Natural killer cell (primary cell): ENCODE data around the gene UFC1. TPM values are rescaled to one million over a fixed set of nuclear protein-coding genes. Genes with fewer than 3 reads are reported as not detected.
"Not testable (repeated sequence)": the region's sequence is repeated elsewhere in the genome, so short reads cannot be mapped to it uniquely, and the experiment has no call there.

ENCODE experiments used
- ATAC-seq, 3 donors: fragments of 150-1000 bp in 2 of 3; fragments of 200-7000 bp in 1 of 3; cut with Tn5 transposase; 1 replicate in 1 of 3; 2 replicates in 2 of 3; pipeline ENCODE4 v1.10.0; 2021; ENCODE audit warnings: mild to moderate bottlenecking in 2 of 3, moderate library complexity in 2 of 3
- DNase-seq, 2 donors: peaks; one replicate each; pipeline versions ENCODE4 v3.0.0 to v3.0.0-alpha.2; 2013 to 2021; ENCODE audit warnings: mixed read lengths in 1 of 2
- H3K27ac ChIP-seq: one replicate; pipeline ENCODE4 v1.5.1; 2013; ENCODE audit warnings: mild to moderate bottlenecking, low read length
- H3K27me3 ChIP-seq: one replicate; pipeline ENCODE4 v1.6.1; 2013; ENCODE audit warnings: low read length; ENCODE audit not compliant: control insufficient read depth, insufficient read depth
- H3K36me3 ChIP-seq: one replicate; pipeline ENCODE4 v1.6.1; 2013; ENCODE audit warnings: low read length; ENCODE audit not compliant: control insufficient read depth, insufficient read depth
- H3K4me1 ChIP-seq: one replicate; pipeline ENCODE4 v1.6.1; 2013; ENCODE audit warnings: low read length; ENCODE audit not compliant: control insufficient read depth, insufficient read depth
- H3K4me3 ChIP-seq: one replicate; pipeline ENCODE4 v1.5.1; 2013; ENCODE audit warnings: low read length
- H3K9me3 ChIP-seq: one replicate; pipeline ENCODE4 v1.6.1; 2013; ENCODE audit warnings: low read length; ENCODE audit not compliant: control insufficient read depth, insufficient read depth
- H3K27ac Mint-ChIP-seq, 2 donors: one replicate each; pipeline ENCODE4 v1.8.0; 2022; ENCODE audit warnings: mild to moderate bottlenecking in 2 of 2, mixed read lengths in 2 of 2, moderate library complexity in 1 of 2
- H3K27me3 Mint-ChIP-seq, 2 donors: one replicate each; pipeline ENCODE4 v1.8.0; 2022; ENCODE audit warnings: low read depth in 2 of 2, mixed read lengths in 2 of 2
- H3K36me3 Mint-ChIP-seq: one replicate; pipeline ENCODE4 v1.8.0; 2022; ENCODE audit warnings: mixed read lengths
- H3K4me1 Mint-ChIP-seq, 2 donors: one replicate each; pipeline ENCODE4 v1.8.0; 2022; ENCODE audit warnings: mixed read lengths in 2 of 2
- H3K4me3 Mint-ChIP-seq: one replicate; pipeline ENCODE4 v1.8.0; 2022; ENCODE audit warnings: mild to moderate bottlenecking, moderate library complexity, mixed read lengths
- H3K9me3 Mint-ChIP-seq, 2 donors: one replicate each; pipeline ENCODE4 v1.8.0; 2022; ENCODE audit warnings: mixed read lengths in 2 of 2
- WGBS: methylation state at CpG from one replicate; pipeline ENCODE4 v1.1.7; 2013; ENCODE audit warnings: missing lambda C conversion rate; ENCODE audit not compliant: insufficient coverage; 5-methylcytosine and 5-hydroxymethylcytosine counted together
- intact Hi-C: fragments of 100-400 bp; cut with micrococcal nuclease; formaldehyde crosslinking; loops from one replicate; pipeline ENCODE4 v1.14.2; 2022
- total RNA-seq, 4 donors: library from RNA; stranded (reverse); fragments of 120-200 nt in 1 of 4; gene quantifications; one replicate each; pipeline versions ENCODE4 v1.2.3 to v1.2.4, GENCODE V29; 2013 to 2022
- TF ChIP-seq, protein P1 (sequence below): fragments of 200-600 bp; IDR thresholded peaks from one replicate; pipeline ENCODE4 v1.8.0; 2022; ENCODE audit warnings: antibody characterized with exemption

Gene UFC1
- total RNA-seq, 3 donors from 2014 or later (not counting 1 experiment from before 2014, with no cell fraction given) = 109 to 155 (median 117) TPM

DNA sequence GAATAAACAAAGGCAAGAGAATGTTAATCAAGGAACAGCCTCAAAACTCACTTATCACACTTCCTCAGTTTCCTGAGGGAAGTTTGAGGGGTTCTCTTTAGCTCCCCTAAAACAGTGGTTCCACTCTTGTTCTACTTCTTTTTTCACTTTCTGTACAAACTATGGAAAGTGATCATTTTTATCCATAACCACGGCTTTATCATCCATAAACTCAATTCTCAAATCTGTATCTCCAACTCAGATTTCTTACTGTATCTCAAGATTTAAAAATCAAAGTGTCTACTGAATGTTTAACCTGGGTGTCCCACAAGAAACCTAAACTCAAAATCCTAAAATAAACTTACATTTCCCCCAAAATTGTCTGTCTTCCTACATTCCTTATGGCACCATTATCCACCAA is 39.9 kb upstream of the UFC1 start:
- no peaks in the 10 kb centered on the region for H3K9me3 Mint-ChIP-seq
- Histone ChIP-seq H3K9me3 (no peaks in the 10 kb centered on the region), H3K27ac (no peak overlapping the region), H3K36me3 (peaks cover 4% of the 10 kb centered on the region), H3K4me1 (peaks cover 27% of the 10 kb centered on the region), H3K4me3 (no peak overlapping the region), H3K27me3 (no peaks in the 10 kb centered on the region)
- peaks cover 33 to 37% of the 10 kb centered on the region in 2 donors for H3K4me1 Mint-ChIP-seq
- no peaks in the 10 kb centered on the region for H3K27me3 Mint-ChIP-seq
- no peak overlapping the region for H3K27ac Mint-ChIP-seq
- TF ChIP-seq, protein P1, sequence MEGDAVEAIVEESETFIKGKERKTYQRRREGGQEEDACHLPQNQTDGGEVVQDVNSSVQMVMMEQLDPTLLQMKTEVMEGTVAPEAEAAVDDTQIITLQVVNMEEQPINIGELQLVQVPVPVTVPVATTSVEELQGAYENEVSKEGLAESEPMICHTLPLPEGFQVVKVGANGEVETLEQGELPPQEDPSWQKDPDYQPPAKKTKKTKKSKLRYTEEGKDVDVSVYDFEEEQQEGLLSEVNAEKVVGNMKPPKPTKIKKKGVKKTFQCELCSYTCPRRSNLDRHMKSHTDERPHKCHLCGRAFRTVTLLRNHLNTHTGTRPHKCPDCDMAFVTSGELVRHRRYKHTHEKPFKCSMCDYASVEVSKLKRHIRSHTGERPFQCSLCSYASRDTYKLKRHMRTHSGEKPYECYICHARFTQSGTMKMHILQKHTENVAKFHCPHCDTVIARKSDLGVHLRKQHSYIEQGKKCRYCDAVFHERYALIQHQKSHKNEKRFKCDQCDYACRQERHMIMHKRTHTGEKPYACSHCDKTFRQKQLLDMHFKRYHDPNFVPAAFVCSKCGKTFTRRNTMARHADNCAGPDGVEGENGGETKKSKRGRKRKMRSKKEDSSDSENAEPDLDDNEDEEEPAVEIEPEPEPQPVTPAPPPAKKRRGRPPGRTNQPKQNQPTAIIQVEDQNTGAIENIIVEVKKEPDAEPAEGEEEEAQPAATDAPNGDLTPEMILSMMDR = no peak
- intact Hi-C loops = no loop called here
- 26% methylated on average over 1 of the region's 1 CpG for WGBS
- ATAC-seq (no peak), DNase-seq (no peak)
- no peaks in the 10 kb centered on the region for H3K36me3 Mint-ChIP-seq
- H3K4me3 Mint-ChIP-seq = no peak overlapping the region

DNA sequence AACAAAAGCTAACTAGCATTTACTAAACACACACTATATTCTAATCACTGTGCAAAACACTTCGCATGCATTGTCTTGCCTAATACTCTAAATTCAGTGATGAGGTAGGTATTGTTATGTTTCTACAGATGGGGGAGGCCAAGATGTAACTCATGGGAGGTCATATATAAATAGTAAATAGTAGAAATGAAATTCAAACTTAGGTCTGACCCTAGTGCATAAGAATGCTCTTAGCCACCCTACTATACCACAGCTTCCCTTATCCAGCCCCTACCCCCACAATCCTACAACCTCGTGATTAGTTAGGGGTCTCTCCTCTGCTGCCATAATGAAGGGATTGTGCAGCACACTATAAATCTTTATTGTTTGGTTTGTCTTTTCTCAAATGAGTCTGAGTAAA is 39.2 kb upstream of the UFC1 start:
- intact Hi-C loops = no loop called here
- H3K4me3 ChIP-seq = no peak overlapping the region
- H3K36me3 Mint-ChIP-seq = no peaks in the 10 kb centered on the region
- TF ChIP-seq, protein P1 = no peak
- peaks cover 2% of the 10 kb centered on the region for H3K36me3 ChIP-seq
- no peaks in the 10 kb centered on the region for H3K27me3 ChIP-seq
- WGBS = 100% methylated on average over 1 of the region's 2 CpGs
- no peak overlapping the region for H3K27ac Mint-ChIP-seq
- H3K27ac ChIP-seq = no peak overlapping the region
- H3K4me1 Mint-ChIP-seq = peaks cover 37 to 43% of the 10 kb centered on the region in 2 donors
- H3K27me3 Mint-ChIP-seq = no peaks in the 10 kb centered on the region
- ATAC-seq = no peak
- peaks cover 34% of the 10 kb centered on the region for H3K4me1 ChIP-seq
- no peaks in the 10 kb centered on the region for H3K9me3 Mint-ChIP-seq
- no peak for DNase-seq
- no peak overlapping the region for H3K4me3 Mint-ChIP-seq
- H3K9me3 ChIP-seq = no peaks in the 10 kb centered on the region

DNA sequence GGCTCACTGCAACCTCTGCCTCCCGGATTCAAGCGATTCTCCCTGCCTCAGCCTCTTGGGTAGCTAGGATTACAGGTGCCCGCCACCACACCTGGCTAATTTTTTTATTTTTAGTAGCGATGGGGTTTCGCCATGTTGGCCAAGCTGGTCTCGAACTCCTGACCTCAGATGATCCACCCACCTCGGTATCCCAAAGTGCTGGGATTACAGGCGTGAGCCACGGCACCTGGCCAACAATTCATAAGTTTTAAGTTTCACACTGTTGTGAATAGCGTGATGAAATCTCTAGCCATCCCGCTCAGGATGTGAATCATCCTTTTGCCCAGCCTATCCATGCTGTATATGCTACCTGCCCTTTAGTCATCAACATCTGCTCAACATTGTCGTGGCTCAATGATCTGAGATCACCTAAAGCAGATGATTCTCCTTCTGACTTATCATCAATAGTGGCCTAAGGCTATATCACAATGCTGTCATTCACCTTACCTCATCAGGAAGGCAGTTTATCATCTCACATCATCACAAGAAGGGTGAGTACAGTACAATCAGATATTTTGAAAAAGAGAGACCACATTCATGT is 38.6 kb upstream of the UFC1 start:
- H3K9me3 ChIP-seq = no peaks in the 10 kb centered on the region
- no peak overlapping the region for H3K4me3 ChIP-seq
- DNase-seq (no peak), ATAC-seq (no peak)
- H3K9me3 Mint-ChIP-seq = no peaks in the 10 kb centered on the region
- TF ChIP-seq, protein P1 = no peak
- no peaks in the 10 kb centered on the region for H3K27me3 ChIP-seq
- H3K36me3 Mint-ChIP-seq = no peaks in the 10 kb centered on the region
- H3K27ac ChIP-seq = no peak overlapping the region
- H3K36me3 ChIP-seq = peaks cover 5% of the 10 kb centered on the region
- WGBS = 91% methylated on average over 12 of the region's 12 CpGs
- peaks cover 38% of the 10 kb centered on the region for H3K4me1 ChIP-seq
- no peaks in the 10 kb centered on the region for H3K27me3 Mint-ChIP-seq
- no peak overlapping the region for H3K27ac Mint-ChIP-seq
- H3K4me3 Mint-ChIP-seq = no peak overlapping the region
- peaks cover 44 to 50% of the 10 kb centered on the region in 2 donors for H3K4me1 Mint-ChIP-seq
- intact Hi-C loops = no loop called here

DNA sequence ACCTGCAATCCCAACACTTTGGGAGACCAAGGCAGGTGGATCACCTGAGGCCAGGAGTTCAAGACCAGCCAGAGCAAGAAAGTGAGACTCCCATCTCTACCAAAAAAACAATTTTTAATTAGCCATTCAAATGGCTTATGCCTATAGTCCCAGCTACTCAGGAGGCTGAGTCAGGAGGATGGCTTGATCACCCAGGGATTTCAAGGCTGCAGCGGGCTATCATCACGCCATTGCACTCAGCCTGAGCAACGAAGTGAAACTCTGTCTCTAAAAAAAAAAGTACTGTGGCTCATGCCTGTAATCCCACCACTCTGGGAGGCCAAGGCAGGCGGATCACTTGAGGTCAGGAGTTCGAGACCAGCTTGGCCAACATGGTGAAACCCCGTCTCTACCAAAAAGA is 37.8 kb upstream of the UFC1 start:
- intact Hi-C loops, H3K9me3 Mint-ChIP-seq: not testable (repeated sequence)
- H3K27ac Mint-ChIP-seq = peak overlapping the region in 1 of 2 donors; percentile 36

More for the DNA sequence above, 37.8 kb upstream of the UFC1 start:
- H3K27ac ChIP-seq, H3K27me3 ChIP-seq, DNase-seq, H3K4me3 ChIP-seq, H3K27me3 Mint-ChIP-seq, H3K9me3 ChIP-seq, H3K36me3 Mint-ChIP-seq, ATAC-seq: not testable (repeated sequence)
- Mint-ChIP-seq H3K4me1 (peaks cover 46 to 51% of the 10 kb centered on the region in 2 donors), H3K4me3 (peak overlapping the region; percentile 47)
- 88% methylated on average over 6 of the region's 6 CpGs for WGBS
- H3K4me1 ChIP-seq = peaks cover 38% of the 10 kb centered on the region
- H3K36me3 ChIP-seq = peaks cover 12% of the 10 kb centered on the region
